CD4-positive, alpha-beta T cell (primary cell): ENCODE data around the gene OPCML. TPM values are rescaled to one million over a fixed set of nuclear protein-coding genes. Genes with fewer than 3 reads are reported as not detected.

Source experiments
- ATAC-seq: fragments of 200-7000 bp; cut with Tn5 transposase; one replicate; pipeline ENCODE4 v1.10.0; 2022; ENCODE audit warnings: mild to moderate bottlenecking; ENCODE audit not compliant: poor library complexity
- CTCF ChIA-PET: fragments of 350-600 bp; sonication (Branson Sonifier 250); formaldehyde crosslinking; loops from one replicate; lab custom pipeline; 2021; ENCODE audit warnings: antibody characterized with exemption, inconsistent platforms; lab: Charles Lee
- POLR2A ChIA-PET: fragments of 350-600 bp; sonication (Branson Sonifier 250); formaldehyde crosslinking; loops from one replicate; lab custom pipeline; 2021; ENCODE audit warnings: antibody characterized with exemption, inconsistent platforms; lab: Charles Lee
- DNase-seq, 14 experiments: peaks; one replicate each; pipeline ENCODE4 v3.0.0-alpha.2; 2013 to 2020; ENCODE audit warnings: mixed read lengths in 2 of 14
- H3K27ac ChIP-seq, 2 donors: one replicate each; pipeline versions ENCODE4 v1.5.1 to v1.7.0; 2013; ENCODE audit warnings: low read length in 2 of 2, low read depth in 1 of 2, mild to moderate bottlenecking in 1 of 2
- H3K27me3 ChIP-seq, 2 experiments: 1 replicate in 1 of 2; 2 replicates in 1 of 2; pipeline versions ENCODE4 v1.6.1 to v1.7.0; 2013; ENCODE audit warnings: low read length in 2 of 2, control low read depth in 1 of 2, mild to moderate bottlenecking in 1 of 2, moderate library complexity in 1 of 2; ENCODE audit not compliant: insufficient read depth in 2 of 2, control insufficient read depth in 1 of 2
- H3K36me3 ChIP-seq: one replicate; pipeline ENCODE4 v1.6.1; 2013; ENCODE audit warnings: low read length, control low read depth; ENCODE audit not compliant: insufficient read depth
- H3K4me1 ChIP-seq: one replicate; pipeline ENCODE4 v1.6.1; 2013; ENCODE audit warnings: low read length, control low read depth; ENCODE audit not compliant: insufficient read depth
- H3K4me3 ChIP-seq: one replicate; pipeline ENCODE4 v1.5.1; 2013; ENCODE audit warnings: mild to moderate bottlenecking, low read length, moderate library complexity
- H3K9me3 ChIP-seq, 2 experiments: 1 replicate in 1 of 2; 2 replicates in 1 of 2; pipeline versions ENCODE4 v1.6.1 to v1.7.0; 2013; ENCODE audit warnings: low read length in 2 of 2, mild to moderate bottlenecking in 2 of 2, control low read depth in 1 of 2, moderate library complexity in 1 of 2; ENCODE audit not compliant: control insufficient read depth in 1 of 2, insufficient read depth in 1 of 2
- H3K27ac Mint-ChIP-seq: one replicate; pipeline ENCODE4 v1.8.0; 2020; ENCODE audit warnings: mixed read lengths
- H3K27me3 Mint-ChIP-seq: one replicate; pipeline ENCODE4 v1.8.0; 2021; ENCODE audit warnings: mixed read lengths
- H3K36me3 Mint-ChIP-seq: one replicate; pipeline ENCODE4 v1.8.0; 2021; ENCODE audit warnings: low read depth, mixed read lengths
- H3K4me1 Mint-ChIP-seq: one replicate; pipeline ENCODE4 v1.8.0; 2021; ENCODE audit warnings: low read depth, mixed read lengths
- H3K4me3 Mint-ChIP-seq: one replicate; pipeline ENCODE4 v1.8.0; 2020; ENCODE audit warnings: mild to moderate bottlenecking, mixed read lengths
- H3K9me3 Mint-ChIP-seq: one replicate; pipeline ENCODE4 v1.8.0; 2020; ENCODE audit warnings: mixed read lengths
- intact Hi-C, 2 experiments: fragments of 100-400 bp; cut with DNase I in 1 of 2; cut with micrococcal nuclease in 1 of 2; formaldehyde crosslinking; loops; one replicate each; pipeline versions ENCODE4 v1.15.1 to v1.9.0; 2023 to 2025; cut with DNase I, micrococcal nuclease
- total RNA-seq, 174 experiments: library from RNA in 2 of 174; stranded (reverse) in 2 of 174; gene quantifications; one replicate each; pipeline ENCODE4 v1.2.3 and lab custom pipeline; 2021 to 2026
- TF ChIP-seq, protein P1 (sequence below): fragments of 200-600 bp; IDR thresholded peaks from one replicate; pipeline ENCODE4 v1.8.0; 2022; ENCODE audit warnings: antibody characterized with exemption, mild to moderate bottlenecking

The OPCML gene
- total RNA-seq, 2 experiments from 2014 or later = not detected

DNA sequence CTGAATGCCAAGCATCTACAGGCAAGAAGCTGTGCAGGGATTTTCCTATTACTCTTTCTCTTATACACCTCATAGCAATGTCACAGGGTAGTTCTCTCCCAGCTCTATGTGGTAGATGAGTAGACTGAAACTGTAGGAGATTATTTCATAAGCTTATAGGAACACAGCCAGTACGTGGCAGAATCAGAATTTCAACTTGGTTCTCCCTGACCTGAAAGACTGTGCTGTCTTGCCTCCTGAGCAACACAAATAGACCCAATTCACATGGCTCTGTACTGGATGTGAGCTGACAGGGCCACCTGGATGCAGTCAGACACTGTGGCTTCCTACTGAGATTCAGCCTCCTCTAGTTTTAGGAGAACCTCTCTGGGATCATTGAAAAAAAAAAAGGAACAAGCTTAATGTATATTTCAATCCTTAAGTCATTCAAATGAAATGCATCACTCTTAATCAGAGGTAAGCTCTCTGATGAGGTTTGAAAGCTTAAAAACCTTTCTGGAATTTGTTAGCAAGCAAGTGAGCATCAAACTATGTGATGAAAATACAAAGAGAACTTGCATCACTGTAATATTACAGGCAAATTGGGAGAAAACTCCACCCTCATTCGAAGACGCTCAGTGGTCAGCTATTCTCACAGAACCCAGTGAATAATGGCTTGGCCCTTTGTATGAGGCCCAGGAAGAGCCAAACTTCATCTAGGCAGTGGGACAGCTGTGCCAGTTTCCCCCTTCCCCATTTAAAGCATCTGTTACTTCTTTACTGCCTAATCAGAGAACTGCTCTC is 1122.5 kb downstream of the OPCML start:
- Histone ChIP-seq H3K4me3 (no peak overlapping the region), H3K27ac (no peak overlapping the region), H3K27me3 (no peaks in the 10 kb centered on the region), H3K36me3 (no peaks in the 10 kb centered on the region), H3K4me1 (no peaks in the 10 kb centered on the region), H3K9me3 (no peaks in the 10 kb centered on the region)
- H3K27ac Mint-ChIP-seq = no peak overlapping the region
- H3K9me3 Mint-ChIP-seq = peaks cover 8% of the 10 kb centered on the region
- peaks cover 9% of the 10 kb centered on the region for H3K27me3 Mint-ChIP-seq
- TF ChIP-seq, protein P1, sequence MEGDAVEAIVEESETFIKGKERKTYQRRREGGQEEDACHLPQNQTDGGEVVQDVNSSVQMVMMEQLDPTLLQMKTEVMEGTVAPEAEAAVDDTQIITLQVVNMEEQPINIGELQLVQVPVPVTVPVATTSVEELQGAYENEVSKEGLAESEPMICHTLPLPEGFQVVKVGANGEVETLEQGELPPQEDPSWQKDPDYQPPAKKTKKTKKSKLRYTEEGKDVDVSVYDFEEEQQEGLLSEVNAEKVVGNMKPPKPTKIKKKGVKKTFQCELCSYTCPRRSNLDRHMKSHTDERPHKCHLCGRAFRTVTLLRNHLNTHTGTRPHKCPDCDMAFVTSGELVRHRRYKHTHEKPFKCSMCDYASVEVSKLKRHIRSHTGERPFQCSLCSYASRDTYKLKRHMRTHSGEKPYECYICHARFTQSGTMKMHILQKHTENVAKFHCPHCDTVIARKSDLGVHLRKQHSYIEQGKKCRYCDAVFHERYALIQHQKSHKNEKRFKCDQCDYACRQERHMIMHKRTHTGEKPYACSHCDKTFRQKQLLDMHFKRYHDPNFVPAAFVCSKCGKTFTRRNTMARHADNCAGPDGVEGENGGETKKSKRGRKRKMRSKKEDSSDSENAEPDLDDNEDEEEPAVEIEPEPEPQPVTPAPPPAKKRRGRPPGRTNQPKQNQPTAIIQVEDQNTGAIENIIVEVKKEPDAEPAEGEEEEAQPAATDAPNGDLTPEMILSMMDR = no peak
- POLR2A ChIA-PET = no interaction called here
- CTCF ChIA-PET = no interaction called here
- H3K4me1 Mint-ChIP-seq = no peaks in the 10 kb centered on the region
- H3K4me3 Mint-ChIP-seq = no peak overlapping the region
- H3K36me3 Mint-ChIP-seq = no peaks in the 10 kb centered on the region
- DNase-seq (no peak), ATAC-seq (no peak)
- intact Hi-C loops = no loop called here

DNA sequence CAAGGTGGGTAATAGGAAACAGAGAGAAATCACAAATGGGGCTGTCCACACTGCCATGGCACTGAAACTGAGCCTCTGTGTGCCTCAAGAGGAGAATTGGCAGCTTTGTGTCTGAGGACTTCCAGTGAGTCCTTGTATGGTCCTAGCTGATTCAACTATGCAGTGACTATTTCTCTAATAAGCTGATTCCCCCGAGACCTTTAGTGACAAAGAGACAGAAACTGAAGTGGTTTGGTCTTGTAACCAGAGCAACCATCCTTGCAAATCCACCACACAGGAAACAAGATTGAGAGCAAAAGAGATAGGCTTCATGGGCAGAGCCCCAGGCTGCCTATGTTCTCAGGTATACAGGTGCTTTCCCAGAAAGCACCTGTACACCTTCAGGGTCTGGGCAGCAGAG is 1123.4 kb downstream of the OPCML start:
- TF ChIP-seq, protein P1 = no peak
- H3K4me3 Mint-ChIP-seq = no peak overlapping the region
- intact Hi-C loops = no loop called here
- peaks cover 8% of the 10 kb centered on the region for H3K9me3 Mint-ChIP-seq
- H3K27me3 ChIP-seq = no peaks in the 10 kb centered on the region
- no peak overlapping the region for H3K27ac Mint-ChIP-seq
- no peak overlapping the region for H3K4me3 ChIP-seq
- H3K27ac ChIP-seq = no peak overlapping the region
- ChIA-PET POLR2A (no interaction called here), CTCF (no interaction called here)
- no peaks in the 10 kb centered on the region for H3K36me3 ChIP-seq
- ATAC-seq (no peak), DNase-seq (no peak)
- H3K4me1 Mint-ChIP-seq = no peaks in the 10 kb centered on the region
- H3K9me3 ChIP-seq = no peaks in the 10 kb centered on the region
- H3K4me1 ChIP-seq = no peaks in the 10 kb centered on the region
- H3K27me3 Mint-ChIP-seq = peaks cover 9% of the 10 kb centered on the region
- H3K36me3 Mint-ChIP-seq = no peaks in the 10 kb centered on the region

DNA sequence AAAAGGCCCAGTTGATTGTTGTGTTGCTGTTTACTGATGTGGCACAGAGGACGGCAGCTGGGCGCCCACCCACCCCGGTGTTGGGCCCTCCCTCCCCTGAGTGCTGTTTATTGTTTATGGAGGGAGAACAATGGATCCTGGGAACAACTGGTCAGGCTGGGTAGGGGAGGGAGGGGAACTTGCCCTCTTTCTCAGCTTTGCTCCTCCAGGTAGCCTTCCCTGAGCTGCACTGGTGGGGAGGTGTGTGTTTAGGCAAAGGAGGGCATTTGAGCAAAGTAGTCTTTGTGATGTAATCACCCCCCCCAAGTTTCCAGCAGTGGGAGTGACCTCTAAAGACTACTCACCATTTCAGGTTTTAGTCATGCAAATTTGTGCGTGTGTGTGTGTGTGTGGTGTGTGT is 1126.6 kb downstream of the OPCML start:
- Mint-ChIP-seq H3K4me3 (no peak overlapping the region), H3K27ac (no peak overlapping the region), H3K4me1 (no peaks in the 10 kb centered on the region), H3K9me3 (no peaks in the 10 kb centered on the region), H3K27me3 (peaks cover 11% of the 10 kb centered on the region), H3K36me3 (no peaks in the 10 kb centered on the region)
- no peaks in the 10 kb centered on the region for H3K27me3 ChIP-seq
- H3K4me3 ChIP-seq = no peak overlapping the region
- ATAC-seq (no peak), DNase-seq (no peak)
- H3K27ac ChIP-seq = no peak overlapping the region
- no peaks in the 10 kb centered on the region for H3K36me3 ChIP-seq
- TF ChIP-seq, protein P1 = no peak
- H3K9me3 ChIP-seq = peaks cover 0 to 6% of the 10 kb centered on the region in 2 experiments
- no peaks in the 10 kb centered on the region for H3K4me1 ChIP-seq
- intact Hi-C loops = no loop called here
- POLR2A ChIA-PET = no interaction called here
- CTCF ChIA-PET = no interaction called here
